Measurements from ENCODE around the gene SLC31A2. TPM values are rescaled to one million over a fixed set of nuclear protein-coding genes. Genes with fewer than 3 reads are reported as not detected.

Gene SLC31A2
- total RNA-seq, 2 donors from 2014 or later: 8.8 to 34.3 TPM

DNA sequence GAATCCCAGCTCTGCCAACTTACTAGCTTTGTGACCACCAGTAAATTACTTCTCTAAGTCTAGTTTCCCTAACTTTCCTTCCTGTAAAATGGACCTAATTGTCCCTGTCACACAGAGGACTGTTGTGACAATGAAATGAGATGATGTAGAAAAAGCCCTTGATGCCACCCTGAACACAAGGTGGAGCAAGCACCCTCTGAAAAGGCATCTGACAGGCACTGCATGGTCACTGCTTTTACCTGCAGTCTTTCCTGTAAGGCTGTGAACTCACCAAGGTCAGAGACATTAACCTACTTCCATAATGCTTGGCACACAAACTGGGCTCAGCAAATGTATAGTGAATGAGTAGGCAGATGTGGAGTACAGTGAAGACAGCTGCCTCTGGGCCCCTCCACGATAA lies 6.1 kb downstream of the SLC31A2 start:
- Histone ChIP-seq H3K4me3 (no peak overlapping the region), H3K27ac (no peak overlapping the region), H3K9me3 (no peaks in the 10 kb centered on the region), H3K4me1 (replicated peaks) (no peaks in the 10 kb centered on the region), H3K27me3 (replicated peaks; ENCODE audit: insufficient read depth) (no peaks in the 10 kb centered on the region), H3K36me3 (peaks cover 0 to 4% of the 10 kb centered on the region in 2 donors)
- no peak for DNase-seq (ENCODE audit: low spot score)
- WGBS: 77% methylated on average over 1 of the region's 1 CpG
- TF ChIP-seq POLR2AphosphoS5 (IDR thresholded peaks at IDR 0.05) (no peak), POLR2A (IDR thresholded peaks at IDR 0.05) (no peak)
- TF ChIP-seq, protein P1, sequence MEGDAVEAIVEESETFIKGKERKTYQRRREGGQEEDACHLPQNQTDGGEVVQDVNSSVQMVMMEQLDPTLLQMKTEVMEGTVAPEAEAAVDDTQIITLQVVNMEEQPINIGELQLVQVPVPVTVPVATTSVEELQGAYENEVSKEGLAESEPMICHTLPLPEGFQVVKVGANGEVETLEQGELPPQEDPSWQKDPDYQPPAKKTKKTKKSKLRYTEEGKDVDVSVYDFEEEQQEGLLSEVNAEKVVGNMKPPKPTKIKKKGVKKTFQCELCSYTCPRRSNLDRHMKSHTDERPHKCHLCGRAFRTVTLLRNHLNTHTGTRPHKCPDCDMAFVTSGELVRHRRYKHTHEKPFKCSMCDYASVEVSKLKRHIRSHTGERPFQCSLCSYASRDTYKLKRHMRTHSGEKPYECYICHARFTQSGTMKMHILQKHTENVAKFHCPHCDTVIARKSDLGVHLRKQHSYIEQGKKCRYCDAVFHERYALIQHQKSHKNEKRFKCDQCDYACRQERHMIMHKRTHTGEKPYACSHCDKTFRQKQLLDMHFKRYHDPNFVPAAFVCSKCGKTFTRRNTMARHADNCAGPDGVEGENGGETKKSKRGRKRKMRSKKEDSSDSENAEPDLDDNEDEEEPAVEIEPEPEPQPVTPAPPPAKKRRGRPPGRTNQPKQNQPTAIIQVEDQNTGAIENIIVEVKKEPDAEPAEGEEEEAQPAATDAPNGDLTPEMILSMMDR (IDR thresholded peaks at IDR 0.05): no peak
- intact Hi-C loops (cut with DNase I): no loop called here

DNA sequence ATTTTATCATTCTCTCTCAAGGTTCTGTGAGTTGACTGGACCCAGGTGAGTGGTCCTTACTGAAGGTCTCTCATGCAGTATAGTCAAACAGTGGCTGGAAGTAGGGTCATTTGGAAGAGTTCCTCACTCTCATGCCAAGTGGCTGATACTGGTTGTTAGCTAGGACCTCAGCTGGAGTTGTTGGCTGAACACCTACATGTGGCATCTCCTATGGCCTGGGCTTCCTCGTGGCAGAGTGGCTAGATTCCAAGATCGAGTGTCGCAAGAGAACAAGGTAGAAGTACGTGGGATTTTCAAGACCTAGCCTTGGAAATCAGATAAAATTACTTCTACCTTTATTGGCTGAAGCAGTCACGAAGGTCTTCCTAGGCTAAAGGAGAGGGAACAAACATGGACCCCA lies 7.6 kb downstream of the SLC31A2 start:
- Histone ChIP-seq H3K36me3 (peaks cover 0 to 6% of the 10 kb centered on the region in 2 donors), H3K9me3 (no peaks in the 10 kb centered on the region), H3K4me3 (no peak overlapping the region), H3K27me3 (replicated peaks; ENCODE audit: insufficient read depth) (no peaks in the 10 kb centered on the region), H3K4me1 (replicated peaks) (no peaks in the 10 kb centered on the region), H3K27ac (no peak overlapping the region)
- no peak for TF ChIP-seq POLR2A (IDR thresholded peaks at IDR 0.05)
- TF ChIP-seq POLR2AphosphoS5 (IDR thresholded peaks at IDR 0.05): no peak
- TF ChIP-seq, protein P1 (IDR thresholded peaks at IDR 0.05): no peak
- no peak for DNase-seq (ENCODE audit: low spot score)
- intact Hi-C loops (cut with DNase I): no loop called here
- 93% methylated on average over 5 of the region's 5 CpGs for WGBS

DNA sequence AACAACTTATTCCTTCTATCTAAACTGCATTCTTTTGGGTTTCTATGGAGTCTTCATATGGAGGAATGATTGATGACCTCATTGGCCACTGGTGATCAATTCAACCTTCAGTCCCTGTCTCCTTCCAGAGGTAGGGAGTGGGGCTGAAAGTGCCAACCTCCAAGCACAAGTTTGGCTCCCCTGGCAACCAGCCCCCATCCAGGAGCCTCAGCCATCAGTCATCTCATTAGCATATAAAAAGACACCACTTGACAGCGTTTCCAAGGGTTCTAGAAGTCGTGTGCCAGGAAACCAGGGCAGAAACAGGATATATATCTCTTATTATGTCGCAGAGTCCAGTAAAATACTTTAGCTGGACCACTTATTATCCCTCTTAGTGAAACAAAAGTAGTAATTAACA lies 9.8 kb downstream of the SLC31A2 start:
- Histone ChIP-seq H3K36me3 (peaks cover 0 to 6% of the 10 kb centered on the region in 2 donors), H3K27me3 (replicated peaks; ENCODE audit: insufficient read depth) (no peaks in the 10 kb centered on the region), H3K4me1 (replicated peaks) (no peaks in the 10 kb centered on the region), H3K27ac (no peak overlapping the region), H3K4me3 (no peak overlapping the region), H3K9me3 (no peaks in the 10 kb centered on the region)
- intact Hi-C loops (cut with DNase I): no loop called here
- no peak for TF ChIP-seq POLR2AphosphoS5 (IDR thresholded peaks at IDR 0.05)
- 39% methylated on average over 3 of the region's 3 CpGs for WGBS
- no peak for DNase-seq (ENCODE audit: low spot score)

DNA sequence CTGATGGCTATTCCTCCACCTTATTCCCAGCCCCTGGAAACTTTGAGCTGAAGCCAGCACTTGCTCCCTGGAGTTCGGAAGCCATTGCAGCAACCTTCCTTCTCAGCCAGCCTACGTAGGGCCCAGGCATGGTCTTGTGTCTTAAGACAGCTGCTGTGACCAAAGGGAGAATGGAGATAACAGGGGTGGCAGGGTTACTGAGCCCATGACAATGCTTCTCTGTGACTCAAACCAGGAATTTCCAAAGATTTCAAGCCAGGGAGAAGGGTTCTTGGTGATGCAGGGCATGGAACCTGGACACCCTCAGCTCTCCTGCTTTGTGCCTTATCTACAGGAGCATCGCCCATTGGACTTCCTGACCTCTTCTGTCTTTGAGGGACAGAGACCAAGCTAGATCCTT lies 12.2 kb downstream of the SLC31A2 start:
- 67% methylated on average over 3 of the region's 3 CpGs for WGBS
- Histone ChIP-seq H3K4me1 (replicated peaks) (no peaks in the 10 kb centered on the region), H3K4me3 (no peak overlapping the region), H3K36me3 (peaks cover 0 to 6% of the 10 kb centered on the region in 2 donors), H3K27ac (no peak overlapping the region), H3K9me3 (no peaks in the 10 kb centered on the region), H3K27me3 (replicated peaks; ENCODE audit: insufficient read depth) (no peaks in the 10 kb centered on the region)
- no peak for TF ChIP-seq POLR2A (IDR thresholded peaks at IDR 0.05)
- TF ChIP-seq, protein P1 (IDR thresholded peaks at IDR 0.05): no peak
- no peak for TF ChIP-seq POLR2AphosphoS5 (IDR thresholded peaks at IDR 0.05)
- intact Hi-C loops (cut with DNase I): no loop called here
- no peak for DNase-seq (ENCODE audit: low spot score)

DNA sequence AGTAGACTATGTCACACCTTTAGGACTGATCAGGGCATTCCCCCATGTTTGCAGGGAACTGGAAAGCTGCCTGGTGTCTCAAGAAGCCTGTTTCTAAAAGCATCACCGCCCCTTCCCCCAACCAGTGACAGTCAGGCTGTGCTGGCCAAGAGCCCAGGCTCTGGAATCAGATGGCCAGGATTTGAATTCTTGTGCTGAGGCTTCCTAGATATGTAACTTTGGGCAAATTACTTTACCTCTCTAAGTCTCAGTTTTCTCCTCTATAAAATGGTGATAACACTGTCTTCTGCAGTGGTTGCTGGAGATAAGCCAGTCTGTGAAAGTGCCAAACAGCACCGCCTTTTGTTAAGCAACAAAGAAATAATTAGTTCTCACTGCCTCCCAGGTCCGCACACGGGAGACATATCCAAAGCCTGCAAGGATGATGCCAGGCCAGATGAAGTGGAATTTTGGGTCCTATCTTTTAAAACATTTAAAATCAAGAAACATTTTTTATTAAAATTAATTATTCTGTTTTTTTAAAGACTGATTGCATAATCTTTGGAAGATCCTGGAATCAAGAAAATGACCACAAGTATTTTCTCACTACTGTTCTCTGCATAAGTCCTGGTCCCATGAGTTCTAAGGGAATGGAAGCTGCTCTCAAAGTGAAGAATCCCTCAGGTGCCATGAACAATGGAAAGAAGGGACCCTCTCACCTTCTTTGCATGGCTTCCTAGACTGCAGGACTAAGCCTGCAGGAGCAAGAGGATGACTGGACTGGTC lies 13.9 kb downstream of the SLC31A2 start:
- H3K9me3 ChIP-seq: no peaks in the 10 kb centered on the region
- intact Hi-C loops (cut with DNase I): no loop called here
- H3K27ac ChIP-seq: no peak overlapping the region
- no peak for DNase-seq (ENCODE audit: low spot score)
- no peak overlapping the region for H3K4me3 ChIP-seq
- peaks cover 15 to 20% of the 10 kb centered on the region in 2 donors for H3K36me3 ChIP-seq
- H3K27me3 ChIP-seq (replicated peaks; ENCODE audit: insufficient read depth): no peaks in the 10 kb centered on the region
- H3K4me1 ChIP-seq (replicated peaks): no peaks in the 10 kb centered on the region
- TF ChIP-seq, protein P1 (IDR thresholded peaks at IDR 0.05): no peak
- TF ChIP-seq POLR2A (IDR thresholded peaks at IDR 0.05): no peak
- peak; percentile 12 for TF ChIP-seq POLR2AphosphoS5 (IDR thresholded peaks at IDR 0.05)
- 54% methylated on average over 4 of the region's 4 CpGs for WGBS

Data from prostate gland (tissue), 2 donors.